ENCODE data around the gene WDSUB1. TPM values are rescaled to one million over a fixed set of nuclear protein-coding genes. Genes with fewer than 3 reads are reported as not detected.

WDSUB1 gene
- total RNA-seq, 3 donors from 2014 or later (not counting 1 experiment from before 2014, with no cell fraction given) = 13.7 to 21.2 (median 14.9) TPM

GRCh38 chr2:159214325-159214865 is 72.1 kb downstream of the WDSUB1 start:
- ATAC-seq = no peak
- Histone ChIP-seq H3K27ac (ENCODE audit: low read length) (no peak overlapping the region), H3K36me3 (ENCODE audit: control insufficient read depth, insufficient read depth, low read length) (no peaks in the 10 kb centered on the region), H3K4me1 (ENCODE audit: control insufficient read depth, insufficient read depth, low read length) (peaks cover 27% of the 10 kb centered on the region), H3K4me3 (ENCODE audit: low read length) (no peak overlapping the region), H3K9me3 (ENCODE audit: control insufficient read depth, insufficient read depth, low read length) (peaks cover 3% of the 10 kb centered on the region), H3K27me3 (ENCODE audit: control insufficient read depth, insufficient read depth, low read length) (no peaks in the 10 kb centered on the region)
- no peak for TF ChIP-seq CTCF (IDR thresholded peaks at IDR 0.05)
- DNase-seq = no peak
- Mint-ChIP-seq H3K4me1 (peaks cover 27 to 37% of the 10 kb centered on the region in 2 donors), H3K36me3 (no peaks in the 10 kb centered on the region), H3K27ac (no peak overlapping the region), H3K9me3 (no peaks in the 10 kb centered on the region), H3K27me3 (ENCODE audit: low read depth in 2 of 2) (no peaks in the 10 kb centered on the region), H3K4me3 (no peak overlapping the region)
- intact Hi-C loops (cut with micrococcal nuclease) = no loop called here
- WGBS (ENCODE audit: insufficient coverage) = 97% methylated on average over 3 of the region's 3 CpGs

GRCh38 chr2:159213296-159213695 is 73.2 kb downstream of the WDSUB1 start:
- peaks cover 35 to 48% of the 10 kb centered on the region in 2 donors for H3K4me1 Mint-ChIP-seq
- H3K9me3 ChIP-seq (ENCODE audit: control insufficient read depth, insufficient read depth, low read length) = peaks cover 3% of the 10 kb centered on the region
- H3K36me3 ChIP-seq (ENCODE audit: control insufficient read depth, insufficient read depth, low read length) = no peaks in the 10 kb centered on the region
- intact Hi-C loops (cut with micrococcal nuclease) = no loop called here
- no peak overlapping the region for H3K4me3 ChIP-seq (ENCODE audit: low read length)
- 88% methylated on average over 5 of the region's 5 CpGs for WGBS (ENCODE audit: insufficient coverage)
- no peak overlapping the region for H3K4me3 Mint-ChIP-seq
- no peaks in the 10 kb centered on the region for H3K36me3 Mint-ChIP-seq
- no peaks in the 10 kb centered on the region for H3K27me3 Mint-ChIP-seq (ENCODE audit: low read depth in 2 of 2)
- no peak for DNase-seq
- peaks cover 38% of the 10 kb centered on the region for H3K4me1 ChIP-seq (ENCODE audit: control insufficient read depth, insufficient read depth, low read length)
- no peaks in the 10 kb centered on the region for H3K27me3 ChIP-seq (ENCODE audit: control insufficient read depth, insufficient read depth, low read length)
- ATAC-seq = no peak
- H3K27ac ChIP-seq (ENCODE audit: low read length) = no peak overlapping the region
- no peak for TF ChIP-seq CTCF (IDR thresholded peaks at IDR 0.05)
- no peak overlapping the region for H3K27ac Mint-ChIP-seq
- H3K9me3 Mint-ChIP-seq = no peaks in the 10 kb centered on the region

- 79% methylated on average over 14 of the region's 14 CpGs for WGBS (ENCODE audit: insufficient coverage)
- peak overlapping the region; percentile 74 to 85 for H3K27ac Mint-ChIP-seq
- no peaks in the 10 kb centered on the region for H3K9me3 Mint-ChIP-seq
These were observed 74.8 kb downstream of the WDSUB1 start for GRCh38 chr2:159211447-159212396.

More at GRCh38 chr2:159211447-159212396, 74.8 kb downstream of the WDSUB1 start:
- H3K27me3 ChIP-seq (ENCODE audit: control insufficient read depth, insufficient read depth, low read length) = no peaks in the 10 kb centered on the region
- no peak overlapping the region for H3K4me3 ChIP-seq (ENCODE audit: low read length)
- peaks cover 39% of the 10 kb centered on the region for H3K4me1 ChIP-seq (ENCODE audit: control insufficient read depth, insufficient read depth, low read length)
- Mint-ChIP-seq H3K36me3 (no peaks in the 10 kb centered on the region), H3K4me3 (peak overlapping the region; percentile 33), H3K4me1 (peaks cover 48 to 54% of the 10 kb centered on the region in 2 donors), H3K27me3 (ENCODE audit: low read depth in 2 of 2) (no peaks in the 10 kb centered on the region)
- peak overlapping the region; percentile 20 for H3K27ac ChIP-seq (ENCODE audit: low read length)
- ATAC-seq (no peak), DNase-seq (no peak)
- TF ChIP-seq CTCF (IDR thresholded peaks at IDR 0.05) = no peak
- no peaks in the 10 kb centered on the region for H3K36me3 ChIP-seq (ENCODE audit: control insufficient read depth, insufficient read depth, low read length)
- intact Hi-C loops (cut with micrococcal nuclease) = no loop called here
- no peaks in the 10 kb centered on the region for H3K9me3 ChIP-seq (ENCODE audit: control insufficient read depth, insufficient read depth, low read length)

All from natural killer cell (primary cell).